ENCODE measurements around the gene PDZRN4. TPM values are rescaled to one million over a fixed set of nuclear protein-coding genes. Genes with fewer than 3 reads are reported as not detected.

The PDZRN4 gene
- total RNA-seq, 1 donor from 2014 or later = 24.8 TPM

DNA sequence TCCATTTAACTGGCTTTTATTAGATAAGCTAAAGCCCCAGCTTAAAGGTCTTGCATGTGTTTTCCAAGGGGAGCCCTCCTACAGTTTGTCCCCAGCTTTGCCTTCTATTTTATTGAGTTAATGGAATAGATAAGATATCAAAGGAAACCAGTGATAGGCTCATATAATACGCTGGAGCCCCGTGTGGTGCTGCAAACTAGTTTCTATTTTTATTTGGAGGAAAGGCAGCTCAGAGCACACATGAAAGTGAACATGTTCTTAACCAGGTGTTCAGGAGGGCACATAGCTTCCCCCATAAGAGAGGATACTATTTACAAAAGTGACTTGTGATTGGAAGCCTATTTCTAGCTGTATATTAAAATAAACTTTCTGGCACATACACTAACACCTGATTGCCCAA lies 251.7 kb downstream of the PDZRN4 start:
- intact Hi-C loops (cut with DNase I) = no loop called here
- H3K4me1 ChIP-seq = no peaks in the 10 kb centered on the region
- no peaks in the 10 kb centered on the region for H3K27me3 ChIP-seq
- TF ChIP-seq POLR2A (IDR thresholded peaks at IDR 0.05) (no peak), POLR2AphosphoS5 (IDR thresholded peaks at IDR 0.05; ENCODE audit: insufficient read depth in 1 of 2, low read depth in 1 of 2) (no peak)
- TF ChIP-seq, protein P1, sequence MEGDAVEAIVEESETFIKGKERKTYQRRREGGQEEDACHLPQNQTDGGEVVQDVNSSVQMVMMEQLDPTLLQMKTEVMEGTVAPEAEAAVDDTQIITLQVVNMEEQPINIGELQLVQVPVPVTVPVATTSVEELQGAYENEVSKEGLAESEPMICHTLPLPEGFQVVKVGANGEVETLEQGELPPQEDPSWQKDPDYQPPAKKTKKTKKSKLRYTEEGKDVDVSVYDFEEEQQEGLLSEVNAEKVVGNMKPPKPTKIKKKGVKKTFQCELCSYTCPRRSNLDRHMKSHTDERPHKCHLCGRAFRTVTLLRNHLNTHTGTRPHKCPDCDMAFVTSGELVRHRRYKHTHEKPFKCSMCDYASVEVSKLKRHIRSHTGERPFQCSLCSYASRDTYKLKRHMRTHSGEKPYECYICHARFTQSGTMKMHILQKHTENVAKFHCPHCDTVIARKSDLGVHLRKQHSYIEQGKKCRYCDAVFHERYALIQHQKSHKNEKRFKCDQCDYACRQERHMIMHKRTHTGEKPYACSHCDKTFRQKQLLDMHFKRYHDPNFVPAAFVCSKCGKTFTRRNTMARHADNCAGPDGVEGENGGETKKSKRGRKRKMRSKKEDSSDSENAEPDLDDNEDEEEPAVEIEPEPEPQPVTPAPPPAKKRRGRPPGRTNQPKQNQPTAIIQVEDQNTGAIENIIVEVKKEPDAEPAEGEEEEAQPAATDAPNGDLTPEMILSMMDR (IDR thresholded peaks at IDR 0.05) = no peak
- H3K9me3 ChIP-seq = no peaks in the 10 kb centered on the region
- H3K36me3 ChIP-seq = no peaks in the 10 kb centered on the region
- no peak for DNase-seq (ENCODE audit: extremely low spot score in 2 of 2)
- no peak overlapping the region for H3K27ac ChIP-seq
- H3K4me3 ChIP-seq = no peak overlapping the region

DNA sequence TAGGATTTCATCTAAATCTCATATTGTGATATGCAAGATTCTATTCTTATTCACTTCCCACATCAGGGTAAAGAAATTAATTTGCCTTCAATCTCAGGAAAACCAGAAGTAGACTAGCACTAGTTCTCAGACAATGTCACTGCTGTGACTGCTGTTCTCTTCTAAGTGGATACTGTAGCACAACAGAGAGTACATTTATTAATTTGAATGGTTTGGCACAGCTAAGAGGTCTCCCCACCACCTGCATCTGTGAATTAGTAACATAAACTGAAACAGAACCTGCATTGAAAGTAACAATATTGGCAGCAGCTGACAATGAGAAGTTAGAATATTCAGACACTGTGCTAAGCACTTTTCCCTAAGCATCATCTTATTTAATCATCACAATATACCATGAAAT lies 253.1 kb downstream of the PDZRN4 start:
- intact Hi-C loops (cut with DNase I) = no loop called here
- Histone ChIP-seq H3K4me3 (no peak overlapping the region), H3K27ac (no peak overlapping the region), H3K27me3 (no peaks in the 10 kb centered on the region), H3K9me3 (no peaks in the 10 kb centered on the region), H3K4me1 (no peaks in the 10 kb centered on the region), H3K36me3 (no peaks in the 10 kb centered on the region)
- no peak for TF ChIP-seq POLR2A (IDR thresholded peaks at IDR 0.05)
- TF ChIP-seq, protein P1 (IDR thresholded peaks at IDR 0.05) = no peak
- no peak for TF ChIP-seq POLR2AphosphoS5 (IDR thresholded peaks at IDR 0.05; ENCODE audit: insufficient read depth in 1 of 2, low read depth in 1 of 2)
- DNase-seq (ENCODE audit: extremely low spot score in 2 of 2) = no peak

DNA sequence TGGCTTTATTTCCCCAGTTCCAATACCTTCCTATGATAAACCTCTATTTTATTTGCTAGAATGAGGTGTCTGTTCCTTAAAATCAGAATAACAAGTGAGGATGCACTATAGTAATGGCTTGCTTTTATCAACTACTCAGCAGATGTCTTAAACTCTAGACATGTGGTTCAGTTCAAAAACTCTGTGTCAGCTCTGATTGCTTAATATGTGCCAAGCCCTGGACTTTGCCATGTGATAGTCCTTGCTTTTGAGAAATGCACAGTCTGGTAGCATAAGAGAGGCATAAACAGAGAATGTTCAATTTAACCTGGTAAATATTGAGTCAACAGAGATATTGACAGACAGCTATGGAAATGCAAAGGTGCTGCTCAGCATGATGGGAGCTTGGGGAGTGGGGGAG lies 254.8 kb downstream of the PDZRN4 start:
- no peak overlapping the region for H3K27ac ChIP-seq
- no peak for DNase-seq (ENCODE audit: extremely low spot score in 2 of 2)
- no peak overlapping the region for H3K4me3 ChIP-seq
- intact Hi-C loops (cut with DNase I) = no loop called here
- TF ChIP-seq POLR2A (IDR thresholded peaks at IDR 0.05) = no peak
- no peak for TF ChIP-seq POLR2AphosphoS5 (IDR thresholded peaks at IDR 0.05; ENCODE audit: insufficient read depth in 1 of 2, low read depth in 1 of 2)
- TF ChIP-seq, protein P1 (IDR thresholded peaks at IDR 0.05) = no peak
- no peaks in the 10 kb centered on the region for H3K9me3 ChIP-seq
- no peaks in the 10 kb centered on the region for H3K4me1 ChIP-seq
- no peaks in the 10 kb centered on the region for H3K36me3 ChIP-seq
- H3K27me3 ChIP-seq = no peaks in the 10 kb centered on the region

DNA sequence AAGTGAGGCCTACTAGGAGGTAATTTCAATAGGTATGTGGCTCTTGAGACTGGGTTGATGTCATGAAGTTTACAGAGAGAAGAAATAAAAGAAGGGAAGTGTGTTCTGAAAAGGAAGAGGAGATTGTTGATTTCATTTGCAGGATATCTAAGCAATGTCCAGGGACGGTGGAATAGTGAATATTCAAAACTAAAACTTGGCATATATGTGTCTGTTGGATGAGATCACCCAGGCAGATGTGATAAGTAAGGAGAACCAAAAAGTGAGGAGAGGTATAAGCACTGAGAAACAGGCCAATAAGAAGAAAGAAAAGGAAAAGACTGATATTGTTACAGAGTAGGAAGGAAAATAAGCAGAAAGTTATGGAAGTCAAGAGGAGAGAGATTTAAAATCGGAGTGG lies 255.6 kb downstream of the PDZRN4 start:
- no peak overlapping the region for H3K27ac ChIP-seq
- no peaks in the 10 kb centered on the region for H3K9me3 ChIP-seq
- TF ChIP-seq, protein P1 (IDR thresholded peaks at IDR 0.05) = no peak
- TF ChIP-seq POLR2AphosphoS5 (IDR thresholded peaks at IDR 0.05; ENCODE audit: insufficient read depth in 1 of 2, low read depth in 1 of 2) (no peak), POLR2A (IDR thresholded peaks at IDR 0.05) (no peak)
- DNase-seq (ENCODE audit: extremely low spot score in 2 of 2) = no peak
- no peak overlapping the region for H3K4me3 ChIP-seq
- intact Hi-C loops (cut with DNase I) = no loop called here
- no peaks in the 10 kb centered on the region for H3K4me1 ChIP-seq
- no peaks in the 10 kb centered on the region for H3K36me3 ChIP-seq
- no peaks in the 10 kb centered on the region for H3K27me3 ChIP-seq

DNA sequence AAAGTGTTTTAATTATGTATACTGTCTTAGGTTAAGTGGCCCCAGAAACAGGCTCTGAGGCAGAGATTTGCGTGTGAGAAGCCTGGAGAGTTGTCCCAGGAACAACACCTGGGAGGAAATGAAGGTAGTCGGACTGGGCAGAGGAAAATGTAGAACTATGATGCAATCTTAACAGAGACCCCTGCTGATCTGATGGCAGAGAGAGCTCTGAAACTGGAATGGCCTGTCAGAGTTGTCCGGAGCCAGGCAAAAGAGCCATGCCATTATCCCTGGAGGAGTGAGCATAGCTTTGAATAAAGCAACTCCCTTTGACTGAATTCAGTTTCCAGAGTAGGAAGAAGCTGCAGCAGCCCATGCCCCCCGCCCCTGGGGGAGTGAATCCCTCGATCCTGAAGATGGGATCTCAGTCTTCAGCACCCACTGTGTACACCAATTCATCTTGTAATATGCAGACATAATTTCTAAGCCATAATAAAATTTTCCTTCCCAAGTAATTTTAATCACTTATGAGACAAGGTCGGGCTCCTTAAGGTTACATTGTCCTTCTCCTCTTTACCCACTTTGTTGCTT lies 264.8 kb downstream of the PDZRN4 start:
- no peak for TF ChIP-seq POLR2AphosphoS5 (IDR thresholded peaks at IDR 0.05; ENCODE audit: insufficient read depth in 1 of 2, low read depth in 1 of 2)
- TF ChIP-seq, protein P1 (IDR thresholded peaks at IDR 0.05) = no peak
- no peak for TF ChIP-seq POLR2A (IDR thresholded peaks at IDR 0.05)
- intact Hi-C loops (cut with DNase I) = no loop called here
- Histone ChIP-seq H3K4me1 (no peaks in the 10 kb centered on the region), H3K36me3 (no peaks in the 10 kb centered on the region), H3K27ac (no peak overlapping the region), H3K9me3 (no peaks in the 10 kb centered on the region), H3K27me3 (no peaks in the 10 kb centered on the region), H3K4me3 (no peak overlapping the region)
- no peak for DNase-seq (ENCODE audit: extremely low spot score in 2 of 2)
